HCT116 (cell line): Measurements from ENCODE around the gene IL6ST. TPM values are rescaled to one million over a fixed set of nuclear protein-coding genes. Genes with fewer than 3 reads are reported as not detected.

Experiments
- ATAC-seq: fragments of 200-7000 bp; cut with Tn5 transposase; 2 replicates; pipeline ENCODE4 v1.9.1; 2020; ENCODE audit warnings: mild to moderate bottlenecking, moderate library complexity
- BruUV-seq: library from RNA; stranded (reverse); fragments of 400-500 nt; replicated peaks from 2 replicates; lab custom pipeline; 2021; lab: Mats Ljungman, UMichigan
- CTCF ChIA-PET: fragments of 300-600 bp; sonication (Branson Sonifier 250); formaldehyde crosslinking; loops from one replicate; lab custom pipeline; 2021; ENCODE audit warnings: antibody characterized with exemption; lab: Charles Lee
- POLR2A ChIA-PET: fragments of 300-600, 350-600 bp; sonication (Branson Sonifier 250); formaldehyde crosslinking; loops from one replicate; lab custom pipeline; 2021; ENCODE audit warnings: antibody characterized with exemption; lab: Charles Lee
- RAD21 ChIA-PET, 2 experiments: fragments of 300-600 bp; sonication (Branson Sonifier 250); formaldehyde crosslinking; loops; one replicate each; lab custom pipeline; 2023; ENCODE audit warnings: low total read pairs in 2 of 2; ENCODE audit not compliant: uncharacterized antibody in 2 of 2, unreplicated experiment in 2 of 2, low non-redundant PET in 1 of 2; lab: Charles Lee
- DNase-seq: peaks from one replicate; pipeline ENCODE4 v3.0.0-alpha.2; 2010; ENCODE audit warnings: low read depth, low spot score
- H2AFZ ChIP-seq: fragments of 200-600 bp; shearing (Covaris generic), sonication (generic); 2 replicates; pipeline ENCODE4 v1.6.1; 2017; ENCODE audit warnings: low read depth, mixed run types, mixed read lengths, antibody characterized with exemption, low read length; ENCODE audit not compliant: poor library complexity, severe bottlenecking
- H3K27ac ChIP-seq: 2 replicates; pipeline ENCODE4 v1.5.1; 2012; ENCODE audit warnings: low read depth, low read length
- H3K27me3 ChIP-seq: fragments of 200-600 bp; sonication (generic); 2 replicates; pipeline ENCODE4 v1.6.1; 2016; ENCODE audit warnings: mixed run types, low read length, mixed read lengths; ENCODE audit not compliant: insufficient read depth
- H3K36me3 ChIP-seq, 2 experiments: fragments of 200-500 bp in 1 of 2; fragments of 200-600 bp in 1 of 2; sonication (Bioruptor generic) in 1 of 2; sonication (generic) in 1 of 2; 2 replicates each; pipeline versions ENCODE4 v1.5.1 to v1.6.1; 2014 to 2016; ENCODE audit warnings: low read length in 2 of 2, inconsistent platforms in 1 of 2, mixed read lengths in 1 of 2, mixed run types in 1 of 2; ENCODE audit not compliant: insufficient read depth in 2 of 2, control insufficient read depth in 1 of 2
- H3K4me1 ChIP-seq, 2 experiments: fragments of 200-600 bp in 1 of 2; sonication (generic) in 1 of 2; 2 replicates each; pipeline versions ENCODE4 v1.5.1 to v1.6.1; 2012 to 2017; ENCODE audit warnings: low read length in 2 of 2, inconsistent platforms in 1 of 2, mild to moderate bottlenecking in 1 of 2, mixed read lengths in 1 of 2, mixed run types in 1 of 2, moderate library complexity in 1 of 2; ENCODE audit not compliant: insufficient read depth in 2 of 2, control insufficient read depth in 1 of 2
- H3K4me2 ChIP-seq: fragments of 200-600 bp; sonication (generic); 2 replicates; pipeline ENCODE4 v1.6.1; 2017; ENCODE audit warnings: mixed run types, low read length, mixed read lengths
- H3K4me3 ChIP-seq, 2 experiments: fragments of 200-600 bp in 1 of 2; sonication (generic) in 1 of 2; replicated peaks in 1 of 2; 2 replicates each; pipeline ENCODE4 v1.5.1; 2011 to 2016; ENCODE audit warnings: low read length in 2 of 2, control low read depth in 1 of 2, low read depth in 1 of 2, mild to moderate bottlenecking in 1 of 2, mixed read lengths in 1 of 2, mixed run types in 1 of 2
- H3K79me2 ChIP-seq: fragments of 200-600 bp; sonication (generic); 2 replicates; pipeline ENCODE4 v1.6.1; 2017; ENCODE audit warnings: mild to moderate bottlenecking, mixed run types, low read length, moderate library complexity, mixed read lengths; ENCODE audit not compliant: insufficient read depth
- H3K9ac ChIP-seq: fragments of 200-600 bp; sonication (generic); 2 replicates; pipeline ENCODE4 v1.6.1; 2016; ENCODE audit warnings: low read length, mixed read lengths
- H3K9me2 ChIP-seq: fragments of 200-600 bp; sonication (generic), shearing (Covaris generic); 2 replicates; pipeline ENCODE4 v1.6.1; 2017; ENCODE audit warnings: mixed run types, mild to moderate bottlenecking, moderate library complexity; ENCODE audit not compliant: insufficient read depth
- H3K9me3 ChIP-seq, 2 experiments: fragments of 200-500 bp in 1 of 2; fragments of 200-600 bp in 1 of 2; sonication (Bioruptor generic) in 1 of 2; sonication (generic) in 1 of 2; 2 replicates each; pipeline ENCODE4 v1.6.1; 2014 to 2017; ENCODE audit warnings: low read length in 2 of 2, mixed read lengths in 2 of 2, inconsistent platforms in 1 of 2, low read depth in 1 of 2, mild to moderate bottlenecking in 1 of 2, mixed run types in 1 of 2, moderate library complexity in 1 of 2; ENCODE audit not compliant: control insufficient read depth in 1 of 2, insufficient read depth in 1 of 2
- H4K20me1 ChIP-seq: fragments of 200-600 bp; sonication (generic), shearing (Covaris generic); 2 replicates; pipeline ENCODE4 v1.6.1; 2017; ENCODE audit warnings: mixed run types, mild to moderate bottlenecking, moderate library complexity; ENCODE audit not compliant: insufficient read depth
- CBX3 ChIP-seq: IDR thresholded peaks from 2 replicates; pipeline ENCODE4 v1.6.1; 2012; ENCODE audit warnings: low read depth
- CTCF ChIP-seq, 3 experiments: fragments of 200-600 bp in 1 of 3; sonication (generic) in 1 of 3; IDR thresholded peaks in 2 of 3; conservative IDR thresholded peaks in 1 of 3; 2 replicates each; pipeline ENCODE4 v1.5.1; 2012 to 2017; ENCODE audit warnings: low read depth in 2 of 3, low read length in 2 of 3, antibody characterized with exemption in 1 of 3, borderline replicate concordance in 1 of 3, control low read depth in 1 of 3, mild to moderate bottlenecking in 1 of 3, mixed read lengths in 1 of 3, mixed run types in 1 of 3, moderate library complexity in 1 of 3; ENCODE audit not compliant: insufficient read depth in 1 of 3
- EGR1 ChIP-seq: IDR thresholded peaks from 2 replicates; pipeline ENCODE4 v1.6.1; 2012; ENCODE audit warnings: low read depth
- FOSL1 ChIP-seq: IDR thresholded peaks from 2 replicates; pipeline ENCODE4 v1.6.1; 2012; ENCODE audit warnings: low read depth
- JUND ChIP-seq: IDR thresholded peaks from 2 replicates; pipeline ENCODE4 v1.6.1; 2012
- SIN3A ChIP-seq: IDR thresholded peaks from 2 replicates; pipeline ENCODE4 v1.6.1; 2012; ENCODE audit warnings: low read depth
- SP1 ChIP-seq: IDR thresholded peaks from 2 replicates; pipeline ENCODE4 v1.6.1; 2012; ENCODE audit warnings: low read depth
- TCF7L2 ChIP-seq: IDR thresholded peaks from 2 replicates; pipeline ENCODE4 v1.7.0; 2011; ENCODE audit warnings: borderline replicate concordance, inconsistent platforms; ENCODE audit not compliant: insufficient read depth, insufficient read length; ENCODE audit errors: extremely low read depth
- ZFX ChIP-seq: fragments of 450-650 bp; IDR thresholded peaks from 2 replicates; pipeline ENCODE4 v1.6.1; 2017
- intact Hi-C: fragments of 100-400 bp; cut with micrococcal nuclease; formaldehyde crosslinking; loops from 2 replicates; pipeline ENCODE4 v1.10.0; 2022
- total RNA-seq: library from RNA; stranded (reverse); gene quantifications from one replicate; pipeline ENCODE4 v1.2.1, GENCODE V29; 2021; ENCODE audit not compliant: unreplicated experiment

IL6ST gene
- total RNA-seq, 1 experiment from 2014 or later = 26.5 TPM

- ChIA-PET CTCF (no interaction called here), POLR2A (no interaction called here), RAD21 (no interaction called here)
- Histone ChIP-seq H3K27me3 (no peaks in the 10 kb centered on the region), H3K4me2 (no peak overlapping the region), H3K9ac (no peak overlapping the region), H2AFZ (no peak overlapping the region), H3K4me3 (no peak overlapping the region), H3K4me1 (0 out of 4 replicates have a peak, but pooled peaks cover 0 to 3% of the 10 kb centered on the region in 2 experiments), H3K27ac (no peak overlapping the region), H3K36me3 (no peaks in the 10 kb centered on the region), H3K9me3 (no peaks in the 10 kb centered on the region), H4K20me1 (no peaks in the 10 kb centered on the region), H3K79me2 (no peaks in the 10 kb centered on the region), H3K9me2 (no peaks in the 10 kb centered on the region)
- DNase-seq (no peak), ATAC-seq (no peak)
- no TSS peak for BruUV-seq
- no peak for TF ChIP-seq CTCF (IDR thresholded peaks at IDR 0.05 in 2 of 3, conservative IDR thresholded peaks at IDR 0.05 in 1 of 3; ENCODE audit: borderline replicate concordance in 1 of 3, insufficient read depth in 1 of 3, low read depth in 2 of 3, low read length in 2 of 3)
- no peak for TF ChIP-seq TCF7L2
- no peak for TF ChIP-seq SP1
- TF ChIP-seq EGR1 = no peak
- TF ChIP-seq ZFX = no peak
- intact Hi-C loops = no loop called here
Measured at GRCh38 chr5:55914971-55915370, 79.8 kb downstream of the IL6ST start.

GRCh38 chr5:55913466-55914413 is 81.0 kb downstream of the IL6ST start:
- H3K27me3 ChIP-seq = no peaks in the 10 kb centered on the region
- intact Hi-C loops = no loop called here
- no peaks in the 10 kb centered on the region for H3K9me3 ChIP-seq
- no peak overlapping the region for H3K4me3 ChIP-seq
- ChIA-PET POLR2A (no interaction called here), RAD21 (no interaction called here)
- ATAC-seq = no peak
- no peaks in the 10 kb centered on the region for H3K9me2 ChIP-seq
- H3K79me2 ChIP-seq = no peaks in the 10 kb centered on the region
- no peak for DNase-seq
- BruUV-seq = no TSS peak
- 0 out of 4 replicates have a peak, but pooled peaks cover 0 to 3% of the 10 kb centered on the region in 2 experiments for H3K4me1 ChIP-seq
- no peaks in the 10 kb centered on the region for H4K20me1 ChIP-seq
- H3K9ac ChIP-seq = no peak overlapping the region
- H3K36me3 ChIP-seq = no peaks in the 10 kb centered on the region
- TF ChIP-seq FOSL1 (no peak), CBX3 (no peak), SIN3A (no peak), JUND (no peak)
- TF ChIP-seq, all 23 proteins: peak for 0
- CTCF ChIA-PET = no interaction called here
- H2AFZ ChIP-seq = no peak overlapping the region
- no peak overlapping the region for H3K27ac ChIP-seq
- no peak overlapping the region for H3K4me2 ChIP-seq
